B cell (primary cell): Measurements from ENCODE around the gene COL8A2.

ENCODE experiments used
- EZH2 ChIP-seq: IDR thresholded peaks from 2 replicates; pipeline ENCODE4 v1.6.1; 2012; ENCODE audit warnings: borderline replicate concordance, low read depth, mild to moderate bottlenecking, moderate library complexity, low read length; ENCODE audit not compliant: insufficient read depth, poor library complexity, severe bottlenecking
- TF ChIP-seq, protein P1 (sequence below): fragments of 200-600 bp; IDR thresholded peaks from one replicate; pipeline ENCODE4 v1.8.0; 2022; ENCODE audit warnings: antibody characterized with exemption, mild to moderate bottlenecking

DNA sequence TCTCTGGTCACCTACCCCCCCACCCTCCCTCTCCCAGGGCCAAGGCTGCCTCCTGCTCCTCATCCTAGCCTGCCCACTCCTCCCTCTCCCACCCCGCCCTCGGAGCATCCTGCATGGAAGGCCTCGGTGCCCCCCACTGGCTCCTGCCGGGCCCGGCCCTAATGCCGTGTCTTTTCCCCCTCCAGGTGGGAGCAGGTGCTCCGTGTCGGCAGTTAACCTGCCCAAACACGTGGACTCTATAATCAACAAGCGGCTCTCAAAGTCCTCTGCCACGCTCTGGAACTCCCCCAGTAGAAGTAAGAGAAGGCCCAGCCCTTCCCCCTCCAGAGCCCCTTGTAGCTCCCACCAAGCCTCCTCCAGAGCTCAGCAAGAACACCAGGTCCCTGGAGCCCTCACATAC lies 49.7 kb upstream of the COL8A2 start:
- TF ChIP-seq, protein P1, sequence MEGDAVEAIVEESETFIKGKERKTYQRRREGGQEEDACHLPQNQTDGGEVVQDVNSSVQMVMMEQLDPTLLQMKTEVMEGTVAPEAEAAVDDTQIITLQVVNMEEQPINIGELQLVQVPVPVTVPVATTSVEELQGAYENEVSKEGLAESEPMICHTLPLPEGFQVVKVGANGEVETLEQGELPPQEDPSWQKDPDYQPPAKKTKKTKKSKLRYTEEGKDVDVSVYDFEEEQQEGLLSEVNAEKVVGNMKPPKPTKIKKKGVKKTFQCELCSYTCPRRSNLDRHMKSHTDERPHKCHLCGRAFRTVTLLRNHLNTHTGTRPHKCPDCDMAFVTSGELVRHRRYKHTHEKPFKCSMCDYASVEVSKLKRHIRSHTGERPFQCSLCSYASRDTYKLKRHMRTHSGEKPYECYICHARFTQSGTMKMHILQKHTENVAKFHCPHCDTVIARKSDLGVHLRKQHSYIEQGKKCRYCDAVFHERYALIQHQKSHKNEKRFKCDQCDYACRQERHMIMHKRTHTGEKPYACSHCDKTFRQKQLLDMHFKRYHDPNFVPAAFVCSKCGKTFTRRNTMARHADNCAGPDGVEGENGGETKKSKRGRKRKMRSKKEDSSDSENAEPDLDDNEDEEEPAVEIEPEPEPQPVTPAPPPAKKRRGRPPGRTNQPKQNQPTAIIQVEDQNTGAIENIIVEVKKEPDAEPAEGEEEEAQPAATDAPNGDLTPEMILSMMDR, result no peak
- no peak for TF ChIP-seq EZH2
